Epithelial cell of esophagus (primary cell): ENCODE results near the gene GTF2H3.

ENCODE experiments used
- DNase-seq: peaks from one replicate; pipeline ENCODE4 v3.0.0; 2010; ENCODE audit warnings: low read depth
- H3K4me3 ChIP-seq: 2 replicates; pipeline ENCODE4 v1.5.1; 2011; ENCODE audit warnings: mild to moderate bottlenecking, low read length, control low read depth
- CTCF ChIP-seq: IDR thresholded peaks from 2 replicates; pipeline ENCODE4 v1.5.1; 2011; ENCODE audit warnings: low read depth, mild to moderate bottlenecking, low read length, control low read depth, inconsistent platforms; ENCODE audit not compliant: insufficient read depth; ENCODE audit errors: missing control alignments

GTF2H3 gene

GRCh38 chr12:123645380-123645779 lies 11.8 kb downstream of the GTF2H3 start:
- no peak overlapping the region for H3K4me3 ChIP-seq
- TF ChIP-seq CTCF, result no peak
- no peak for DNase-seq

- no peak for DNase-seq
- no peak for TF ChIP-seq CTCF
- H3K4me3 ChIP-seq, result no peak overlapping the region
Measured at GRCh38 chr12:123645878-123646277, 12.2 kb downstream of the GTF2H3 start.

- TF ChIP-seq CTCF, result no peak
- no peak for DNase-seq
- H3K4me3 ChIP-seq, result no peak overlapping the region
Measured at GRCh38 chr12:123648401-123648800, 14.8 kb downstream of the GTF2H3 start.

GRCh38 chr12:123654129-123654701 lies 20.6 kb downstream of the GTF2H3 start:
- no peak overlapping the region for H3K4me3 ChIP-seq
- TF ChIP-seq CTCF, result no peak
- no peak for DNase-seq

GRCh38 chr12:123655420-123655819 lies 21.8 kb downstream of the GTF2H3 start:
- DNase-seq, result no peak
- no peak for TF ChIP-seq CTCF
- no peak overlapping the region for H3K4me3 ChIP-seq

- no peak for DNase-seq
- H3K4me3 ChIP-seq, result no peak overlapping the region
- TF ChIP-seq CTCF, result no peak
Measured at GRCh38 chr12:123656392-123656791, 22.8 kb downstream of the GTF2H3 start.

- no peak overlapping the region for H3K4me3 ChIP-seq
- no peak for TF ChIP-seq CTCF
- no peak for DNase-seq
Measured at GRCh38 chr12:123657211-123657610, 23.6 kb downstream of the GTF2H3 start.
